HG02870 (cell line): ENCODE measurements around the gene LRP6.

ENCODE experiments used
- ATAC-seq: cut with Tn5 transposase; IDR thresholded peaks from one replicate; pipeline ENCODE4 v1.9.1; 2021; ENCODE audit warnings: mild to moderate bottlenecking, moderate library complexity; ENCODE audit not compliant: unreplicated experiment

Gene LRP6

DNA sequence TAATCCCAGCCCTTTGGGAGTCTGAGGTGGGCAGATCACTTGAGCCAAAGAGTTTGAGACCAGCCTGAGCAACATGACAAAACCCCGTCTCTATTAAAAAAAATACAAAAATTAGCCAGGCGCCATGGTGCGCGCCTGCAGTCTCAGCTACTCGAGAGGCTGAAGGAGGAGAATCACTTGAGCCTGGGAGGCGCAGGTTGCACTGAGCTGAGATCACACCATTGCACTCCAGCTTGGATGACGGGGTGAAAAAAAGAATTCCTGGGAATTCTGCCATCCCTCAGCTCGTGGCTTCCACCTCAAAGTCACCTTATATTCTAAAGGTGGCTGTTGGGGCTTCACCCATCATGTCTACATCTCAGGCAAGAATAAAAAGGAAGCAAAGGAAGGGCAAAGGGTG is 183.2 kb downstream of the LRP6 start:
- ATAC-seq, result no peak

DNA sequence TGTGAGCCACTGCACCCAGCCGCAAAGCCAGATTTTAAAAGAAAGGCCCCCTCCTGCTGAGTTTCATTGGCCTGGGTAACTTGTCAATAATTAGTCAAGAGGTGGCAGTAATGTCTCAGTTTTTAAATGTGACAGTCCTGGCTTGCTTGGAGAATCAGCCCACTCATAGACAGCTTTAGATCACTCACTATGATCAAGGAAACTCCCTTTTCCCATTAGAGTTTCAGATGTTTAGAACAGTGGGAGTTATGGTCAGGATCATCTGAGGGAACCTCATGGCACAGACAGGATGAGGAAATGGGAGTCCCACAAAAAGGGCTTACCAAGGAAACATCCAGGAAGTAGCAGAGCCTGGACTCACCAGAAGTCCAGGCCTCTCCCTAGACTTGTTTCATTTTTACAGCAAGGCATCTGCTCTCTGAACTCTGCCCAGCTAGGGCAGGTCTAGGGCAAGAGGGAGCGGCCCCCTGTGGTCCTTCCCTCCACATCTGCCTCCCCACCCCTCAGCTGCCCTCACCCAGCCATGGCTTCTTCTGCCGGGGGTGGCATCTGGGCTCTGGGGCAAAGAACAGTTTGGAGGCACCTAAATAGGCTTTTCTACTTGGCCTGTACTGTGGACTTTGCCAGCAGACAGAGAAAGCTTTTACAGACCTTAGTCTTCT is 184.9 kb downstream of the LRP6 start:
- ATAC-seq, result no peak

DNA sequence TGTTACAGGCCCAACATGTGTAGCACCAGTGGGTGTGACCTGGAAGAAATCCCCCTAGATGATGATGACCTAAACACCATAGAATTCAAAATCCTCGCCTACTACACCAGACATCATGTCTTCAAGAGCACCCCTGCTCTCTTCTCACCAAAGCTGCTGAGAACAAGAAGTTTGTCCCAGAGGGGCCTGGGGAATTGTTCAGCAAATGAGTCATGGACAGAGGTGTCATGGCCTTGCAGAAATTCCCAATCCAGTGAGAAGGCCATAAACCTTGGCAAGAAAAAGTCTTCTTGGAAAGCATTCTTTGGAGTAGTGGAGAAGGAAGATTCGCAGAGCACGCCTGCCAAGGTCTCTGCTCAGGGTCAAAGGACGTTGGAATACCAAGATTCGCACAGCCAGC is 187.6 kb downstream of the LRP6 start:
- ATAC-seq, result no peak

- no peak for ATAC-seq
These were observed 194.6 kb downstream of the LRP6 start for GRCh38 chr12:12072064-12072760.

GRCh38 chr12:12070674-12071656 is 195.9 kb downstream of the LRP6 start, which contains the start of gene BCL2L14:
Gene BCL2L14 (plus strand): TSS chr12:12070939. CDS start chr12:12079306, 8,367 bp downstream.
- ATAC-seq, result peak; percentile 65

GRCh38 chr12:12069821-12070548 is 196.9 kb downstream of the LRP6 start:
- no peak for ATAC-seq

GRCh38 chr12:12068751-12069150 is 198.1 kb downstream of the LRP6 start:
- no peak for ATAC-seq
